ENCODE results near the gene FHIT. TPM values are rescaled to one million over a fixed set of nuclear protein-coding genes. Genes with fewer than 3 reads are reported as not detected.

Gene FHIT
- total RNA-seq, 4 donors from 2014 or later: 3.2 to 10.9 (median 6.4) TPM

DNA sequence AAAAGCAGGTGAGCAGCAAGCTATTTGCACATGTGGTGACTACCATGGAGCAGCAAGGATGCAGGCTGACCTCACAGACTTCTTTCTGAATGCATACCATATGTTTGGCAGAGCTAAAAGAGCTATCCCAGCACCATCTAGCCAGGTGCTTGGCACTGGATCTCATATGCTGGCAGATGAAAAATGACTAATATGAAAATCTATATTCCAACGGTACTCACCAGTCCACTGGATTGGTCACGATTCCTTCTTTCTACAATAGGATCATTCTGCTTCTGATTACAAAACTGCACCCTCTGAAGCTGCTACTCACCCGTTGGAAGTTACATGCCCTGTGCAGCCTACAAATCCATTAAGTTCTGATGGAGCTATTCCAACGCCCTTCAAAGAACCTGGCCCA, 1487.1 kb downstream of the FHIT start:
- DNase-seq (ENCODE audit: low spot score): no peak
- TF ChIP-seq, protein P1, sequence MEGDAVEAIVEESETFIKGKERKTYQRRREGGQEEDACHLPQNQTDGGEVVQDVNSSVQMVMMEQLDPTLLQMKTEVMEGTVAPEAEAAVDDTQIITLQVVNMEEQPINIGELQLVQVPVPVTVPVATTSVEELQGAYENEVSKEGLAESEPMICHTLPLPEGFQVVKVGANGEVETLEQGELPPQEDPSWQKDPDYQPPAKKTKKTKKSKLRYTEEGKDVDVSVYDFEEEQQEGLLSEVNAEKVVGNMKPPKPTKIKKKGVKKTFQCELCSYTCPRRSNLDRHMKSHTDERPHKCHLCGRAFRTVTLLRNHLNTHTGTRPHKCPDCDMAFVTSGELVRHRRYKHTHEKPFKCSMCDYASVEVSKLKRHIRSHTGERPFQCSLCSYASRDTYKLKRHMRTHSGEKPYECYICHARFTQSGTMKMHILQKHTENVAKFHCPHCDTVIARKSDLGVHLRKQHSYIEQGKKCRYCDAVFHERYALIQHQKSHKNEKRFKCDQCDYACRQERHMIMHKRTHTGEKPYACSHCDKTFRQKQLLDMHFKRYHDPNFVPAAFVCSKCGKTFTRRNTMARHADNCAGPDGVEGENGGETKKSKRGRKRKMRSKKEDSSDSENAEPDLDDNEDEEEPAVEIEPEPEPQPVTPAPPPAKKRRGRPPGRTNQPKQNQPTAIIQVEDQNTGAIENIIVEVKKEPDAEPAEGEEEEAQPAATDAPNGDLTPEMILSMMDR (IDR thresholded peaks at IDR 0.05): no peak
- no peak for ATAC-seq (ENCODE audit: low FRiP score)

DNA sequence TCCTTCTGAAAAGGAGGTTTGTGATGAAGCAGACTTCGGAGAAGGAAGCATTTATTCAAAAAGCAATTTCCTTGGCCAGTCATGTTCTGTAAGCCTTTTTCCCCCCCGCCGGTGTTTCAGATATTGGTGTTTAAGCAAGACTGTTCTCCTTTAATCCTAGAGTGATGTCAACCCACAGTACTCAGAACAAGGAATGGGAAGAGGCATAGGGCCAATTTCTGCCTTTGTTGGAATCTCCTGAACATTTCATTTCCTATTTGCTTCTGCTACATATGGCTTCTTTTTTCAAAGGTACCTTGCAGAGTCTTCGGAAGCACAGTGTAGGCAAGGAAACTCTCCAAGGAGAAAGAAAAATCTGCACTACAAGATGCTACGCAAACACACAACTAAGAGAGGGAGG, 1488.3 kb downstream of the FHIT start:
- ATAC-seq (ENCODE audit: low FRiP score) (no peak), DNase-seq (ENCODE audit: low spot score) (no peak)
- TF ChIP-seq, protein P1 (IDR thresholded peaks at IDR 0.05): no peak

DNA sequence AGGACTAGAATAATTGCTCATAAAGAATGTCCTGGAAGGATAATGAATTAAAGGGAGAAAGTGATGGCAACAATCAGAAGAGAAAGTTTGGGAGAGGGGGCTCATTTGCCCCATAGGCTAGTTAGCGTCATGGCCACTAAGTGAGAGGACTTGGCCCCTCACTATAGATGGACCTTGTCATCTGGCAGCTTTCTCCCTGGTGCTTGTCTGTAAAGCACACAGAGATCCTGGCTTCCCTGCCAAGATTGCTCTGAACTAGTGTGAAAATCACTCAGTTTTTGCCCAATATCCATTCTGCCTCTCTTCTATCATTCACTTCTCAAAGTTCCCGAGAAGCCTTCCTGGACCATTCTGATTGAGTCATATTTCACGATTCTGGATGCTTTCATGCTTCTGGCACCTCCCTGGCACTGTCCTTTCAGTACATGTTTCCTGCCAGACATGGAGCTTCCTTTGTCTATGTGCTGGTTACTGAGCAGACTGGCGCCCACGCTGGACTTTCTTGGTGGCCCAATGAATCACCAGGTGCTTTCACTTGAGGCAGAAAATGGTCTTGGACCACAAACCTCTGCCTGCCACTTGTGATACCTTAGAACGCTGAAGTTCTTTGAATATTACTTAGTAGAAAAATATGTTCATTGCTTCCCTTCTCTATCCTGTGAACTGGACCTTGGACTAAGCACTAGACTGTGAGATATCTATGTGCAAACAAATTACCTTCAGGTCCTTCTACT, 1491.8 kb downstream of the FHIT start:
- DNase-seq (ENCODE audit: low spot score) (no peak), ATAC-seq (ENCODE audit: low FRiP score) (no peak)
- TF ChIP-seq, protein P1 (IDR thresholded peaks at IDR 0.05): no peak

DNA sequence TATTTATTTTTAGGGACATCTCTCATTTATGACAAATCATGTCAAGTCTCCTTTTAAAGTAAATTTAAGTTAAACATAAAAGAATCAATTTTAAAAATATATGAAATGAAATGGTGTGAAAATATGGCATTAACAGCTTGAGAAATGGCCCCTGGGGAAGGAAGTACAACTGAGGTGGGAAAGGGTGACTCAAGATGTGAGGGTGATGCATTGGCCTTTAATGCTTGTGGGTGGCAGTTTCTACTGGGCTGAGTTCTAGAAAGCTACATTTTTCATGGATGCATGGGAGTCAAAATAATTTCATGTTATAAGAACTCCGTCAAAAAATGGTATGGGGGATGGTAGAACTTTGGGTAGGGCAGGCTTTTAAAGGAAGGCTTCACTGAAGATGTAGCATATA, 1492.6 kb downstream of the FHIT start:
- ATAC-seq (ENCODE audit: low FRiP score) (no peak), DNase-seq (ENCODE audit: low spot score) (no peak)
- TF ChIP-seq, protein P1 (IDR thresholded peaks at IDR 0.05): no peak

DNA sequence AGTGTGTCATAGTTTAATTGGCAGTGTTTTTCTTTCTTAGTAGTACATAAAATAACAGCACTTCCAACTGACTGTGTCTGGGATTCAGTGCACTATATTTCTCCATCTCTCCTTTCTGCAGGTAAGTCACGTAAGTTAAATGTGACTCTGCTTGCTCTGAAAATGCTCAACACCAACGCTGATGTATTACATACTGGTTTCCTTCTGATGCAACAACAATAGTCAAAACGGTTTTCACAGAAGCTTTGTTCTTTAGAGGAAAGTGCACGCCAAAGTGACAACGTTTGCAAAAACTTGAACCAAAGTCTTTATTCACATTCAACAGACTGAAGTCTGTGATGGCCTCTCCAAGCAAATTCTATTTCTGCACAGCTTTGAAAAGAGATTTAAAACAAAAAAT, 1494.3 kb downstream of the FHIT start:
- DNase-seq (ENCODE audit: low spot score): no peak
- TF ChIP-seq, protein P1 (IDR thresholded peaks at IDR 0.05): no peak
- ATAC-seq (ENCODE audit: low FRiP score): no peak

DNA sequence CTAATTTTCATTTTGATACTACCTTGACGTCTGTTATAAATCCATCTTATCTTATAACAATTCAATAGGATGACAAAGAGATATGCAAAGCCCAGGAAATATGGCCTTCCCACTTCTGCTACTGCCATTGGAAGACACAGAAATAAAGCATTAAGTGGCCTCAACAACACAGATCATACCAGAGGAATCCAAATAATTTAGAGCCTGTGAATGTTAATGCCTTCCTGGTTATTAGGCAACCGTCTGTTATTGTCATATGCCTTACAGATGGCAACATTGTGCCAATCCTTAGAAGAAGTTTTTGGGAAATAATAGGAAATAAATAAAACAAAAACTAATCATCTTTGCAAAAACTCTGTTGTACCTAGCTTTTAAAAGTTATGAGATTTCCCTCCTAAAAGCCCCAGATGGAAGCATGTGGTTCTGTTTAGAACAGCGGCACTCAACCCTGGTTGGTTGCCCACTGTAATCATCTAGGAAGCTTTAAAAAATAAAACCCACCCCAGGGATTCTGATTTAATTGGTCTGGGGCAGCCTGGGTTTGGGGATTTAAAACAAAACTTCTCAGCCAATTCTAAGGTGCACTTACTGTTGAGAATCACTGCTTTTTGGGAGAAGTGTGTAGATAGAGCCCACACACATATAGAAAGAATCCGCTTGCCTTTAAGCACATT, 1496.7 kb downstream of the FHIT start:
- no peak for DNase-seq (ENCODE audit: low spot score)
- TF ChIP-seq, protein P1 (IDR thresholded peaks at IDR 0.05): no peak
- no peak for ATAC-seq (ENCODE audit: low FRiP score)

Data from omental fat pad (tissue), 4 donors.